NCI-H345 (cell line): ENCODE measurements around the gene GALNT10.

Experiments
- DNase-seq: peaks from one replicate; lab custom pipeline; 2025; lab: John Stamatoyannopoulos, UW

GALNT10 gene

DNA sequence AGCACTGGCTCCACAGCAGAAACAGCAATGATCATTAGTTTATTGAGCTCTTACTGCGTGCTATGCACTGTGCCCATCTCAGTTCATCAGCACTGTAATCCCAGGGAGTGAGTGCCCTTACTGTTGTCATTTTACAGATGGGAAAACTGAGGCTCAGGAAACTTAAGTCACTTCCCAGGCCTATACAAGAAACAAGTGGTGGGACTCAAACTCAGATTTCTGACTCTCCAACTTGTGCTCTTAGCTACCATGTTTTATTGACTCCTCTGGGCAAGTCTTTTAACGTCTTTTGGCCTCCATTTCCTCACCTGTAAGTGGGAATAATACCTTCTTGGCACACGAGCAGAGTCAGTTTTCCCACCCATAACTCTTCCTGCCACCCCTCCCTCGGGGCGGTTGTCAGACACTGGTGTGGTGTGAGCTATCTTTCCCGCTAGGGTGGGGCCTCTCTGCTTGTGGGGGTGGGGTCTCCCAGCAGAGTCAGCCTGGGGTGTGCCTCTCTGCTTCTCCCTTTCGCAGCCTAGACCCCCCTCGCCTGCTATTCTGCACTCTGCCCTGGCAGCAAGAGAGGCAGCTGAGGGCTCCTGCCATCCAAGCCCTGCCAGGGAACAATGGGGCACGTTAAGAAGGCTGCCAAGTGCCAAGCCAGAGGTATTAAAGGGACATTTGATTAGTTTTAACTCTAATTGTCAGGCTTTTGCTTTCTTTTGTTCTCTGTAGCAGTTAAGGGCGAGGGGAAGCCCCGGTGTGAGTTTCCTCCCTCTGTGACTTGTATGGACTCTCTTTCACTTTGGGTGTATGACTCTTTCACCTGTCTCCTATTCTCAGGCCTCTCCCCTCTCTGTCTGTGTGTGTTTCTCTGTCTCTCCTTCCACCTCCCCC lies 12.1 kb downstream of the GALNT10 start:
- DNase-seq, result no peak

DNA sequence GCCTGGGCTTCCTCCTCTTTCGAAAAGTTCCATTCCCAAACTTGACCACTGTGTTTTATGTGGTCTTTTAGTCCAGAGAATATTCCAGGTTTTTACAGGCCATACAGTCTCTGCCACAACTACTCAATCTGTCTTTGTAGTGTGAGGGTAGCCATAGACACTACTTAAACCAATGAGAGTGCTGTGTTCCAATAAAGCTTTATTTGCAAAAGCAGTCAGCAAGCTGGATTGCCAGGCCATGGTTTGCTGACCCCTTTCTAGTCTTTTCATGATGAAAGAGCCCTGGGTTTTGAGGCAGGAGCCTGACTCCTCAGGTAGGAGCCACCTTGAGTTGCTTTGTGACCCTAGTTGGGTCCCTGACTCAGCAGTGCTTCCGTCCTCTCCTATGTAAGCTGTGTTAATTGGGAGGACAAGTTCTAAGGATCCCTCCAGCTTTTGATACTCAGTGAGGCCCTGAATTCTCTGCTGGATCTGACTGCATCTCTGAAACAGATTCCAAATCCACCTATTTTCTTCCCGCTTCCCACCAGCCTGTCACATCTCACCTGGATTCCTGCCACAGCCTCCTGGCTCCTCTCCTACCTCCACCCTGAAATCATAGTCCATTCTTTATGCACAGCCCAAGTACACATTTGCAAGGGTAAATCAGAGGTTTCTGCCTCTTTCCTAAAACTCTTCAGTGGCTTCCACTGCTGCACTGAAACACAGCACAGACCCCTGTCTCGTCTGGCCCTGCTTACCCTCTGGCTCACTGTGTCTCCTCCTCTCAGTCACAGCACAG lies 13.5 kb downstream of the GALNT10 start:
- no peak for DNase-seq

DNA sequence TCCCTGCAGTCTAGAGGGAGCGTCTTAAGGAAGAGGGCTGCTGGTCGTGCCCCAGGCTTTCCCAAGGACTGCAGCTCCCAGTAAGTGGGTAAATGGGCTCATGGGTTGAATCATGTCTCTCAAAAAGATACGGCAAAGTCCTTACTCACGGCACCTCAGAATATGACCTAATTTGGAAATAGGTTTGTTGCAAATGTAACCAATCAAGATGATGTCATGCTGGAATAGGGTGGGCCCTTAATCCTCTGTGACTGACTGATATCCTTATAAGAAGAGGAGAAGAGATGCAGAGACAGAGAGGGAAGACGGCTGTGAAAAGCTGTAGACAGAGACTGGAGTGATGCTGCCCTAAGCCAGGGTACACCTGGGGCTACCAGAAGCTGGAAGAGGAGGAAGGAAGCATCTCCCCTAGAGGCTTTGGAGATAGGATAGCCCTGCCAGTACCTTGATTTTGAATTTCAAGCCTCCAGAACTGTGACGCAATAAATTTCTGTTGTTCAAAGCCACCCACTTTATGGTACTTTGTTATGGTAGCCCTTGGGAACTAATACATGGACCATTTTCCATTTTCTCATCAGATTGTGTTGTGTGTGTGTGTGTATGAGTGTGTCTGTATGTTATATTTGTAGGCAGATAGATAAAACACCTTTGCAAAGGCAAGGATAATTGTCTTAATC lies 15.0 kb downstream of the GALNT10 start:
- no peak for DNase-seq

DNA sequence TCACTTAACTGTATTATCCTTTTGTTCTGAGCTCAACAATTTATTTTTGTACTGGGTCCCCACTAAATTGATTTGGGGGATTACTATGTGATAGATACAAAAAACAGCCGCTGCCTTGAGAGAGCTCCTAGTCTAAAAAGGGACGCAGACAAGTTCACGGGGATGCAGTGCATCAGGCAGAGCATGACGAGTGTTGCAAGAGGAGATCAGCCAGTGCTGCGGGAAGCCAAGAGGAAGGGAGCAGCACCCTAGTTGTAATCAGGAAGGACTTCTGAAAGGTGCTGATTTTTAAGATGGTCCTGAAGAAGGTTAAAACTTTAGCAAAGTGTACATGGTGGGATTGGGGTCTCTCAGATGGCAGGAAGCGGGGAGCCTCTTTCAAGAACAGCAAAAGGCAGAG lies 15.8 kb downstream of the GALNT10 start:
- DNase-seq, result no peak

DNA sequence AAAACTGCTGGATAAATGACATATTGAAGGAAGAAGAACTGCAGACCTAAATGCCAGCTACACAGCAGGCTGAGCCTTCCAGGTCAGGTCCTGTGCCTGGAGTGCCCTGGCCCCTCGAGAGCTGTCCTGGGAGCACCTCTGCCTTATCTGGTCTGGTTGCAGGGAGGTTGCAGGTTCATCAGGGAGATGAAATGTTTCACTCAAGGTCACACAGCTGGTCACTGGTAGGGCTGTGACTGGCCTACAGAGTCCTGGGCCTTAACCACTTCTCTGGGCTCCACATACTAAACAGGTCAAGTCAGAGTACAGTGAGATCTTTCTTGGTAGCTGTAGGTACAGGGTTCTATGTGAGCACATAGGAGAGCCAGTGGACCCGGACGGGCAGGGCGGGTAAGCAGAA lies 16.7 kb downstream of the GALNT10 start:
- no peak for DNase-seq

DNA sequence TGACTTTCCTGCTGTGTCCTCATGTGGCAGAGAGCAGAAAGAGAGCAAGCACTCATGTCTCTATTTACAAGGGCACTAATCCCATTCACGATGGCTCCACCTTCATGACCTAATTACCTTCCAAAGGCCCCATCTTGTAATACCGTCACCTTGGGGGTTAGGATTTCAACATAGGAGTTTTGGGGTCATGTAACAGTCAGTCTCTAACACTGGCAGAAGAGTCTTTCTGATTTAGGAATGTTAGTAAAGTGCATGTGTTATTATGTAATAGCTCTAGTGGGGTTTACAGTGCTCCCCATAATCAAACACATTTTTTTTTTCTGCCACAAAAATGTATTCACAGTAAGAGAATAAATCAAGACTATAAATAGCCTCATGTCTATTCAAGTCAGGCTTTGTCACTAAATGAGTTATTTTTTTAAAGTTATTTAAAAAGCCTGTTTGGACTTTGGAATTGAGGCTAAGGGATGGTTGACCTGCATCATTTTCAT lies 19.1 kb downstream of the GALNT10 start:
- DNase-seq, result no peak

DNA sequence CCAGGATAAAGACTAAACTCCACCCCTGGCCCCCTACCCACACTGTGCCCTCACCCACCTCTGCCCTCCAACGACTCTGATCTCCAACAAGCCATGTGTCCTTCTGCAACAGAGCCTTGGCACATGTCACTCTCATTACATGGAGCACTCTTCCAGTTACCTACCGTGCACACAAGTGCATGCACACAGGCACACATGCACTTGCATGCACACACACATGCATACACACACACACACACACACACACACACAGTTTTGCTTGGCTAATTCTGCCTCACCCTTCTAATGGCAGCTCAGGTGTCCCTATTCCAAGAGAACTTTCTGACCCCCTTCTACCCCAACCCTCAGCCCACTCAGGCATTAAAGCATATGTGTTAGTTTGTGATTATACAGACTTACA lies 19.6 kb downstream of the GALNT10 start:
- DNase-seq, result no peak

DNA sequence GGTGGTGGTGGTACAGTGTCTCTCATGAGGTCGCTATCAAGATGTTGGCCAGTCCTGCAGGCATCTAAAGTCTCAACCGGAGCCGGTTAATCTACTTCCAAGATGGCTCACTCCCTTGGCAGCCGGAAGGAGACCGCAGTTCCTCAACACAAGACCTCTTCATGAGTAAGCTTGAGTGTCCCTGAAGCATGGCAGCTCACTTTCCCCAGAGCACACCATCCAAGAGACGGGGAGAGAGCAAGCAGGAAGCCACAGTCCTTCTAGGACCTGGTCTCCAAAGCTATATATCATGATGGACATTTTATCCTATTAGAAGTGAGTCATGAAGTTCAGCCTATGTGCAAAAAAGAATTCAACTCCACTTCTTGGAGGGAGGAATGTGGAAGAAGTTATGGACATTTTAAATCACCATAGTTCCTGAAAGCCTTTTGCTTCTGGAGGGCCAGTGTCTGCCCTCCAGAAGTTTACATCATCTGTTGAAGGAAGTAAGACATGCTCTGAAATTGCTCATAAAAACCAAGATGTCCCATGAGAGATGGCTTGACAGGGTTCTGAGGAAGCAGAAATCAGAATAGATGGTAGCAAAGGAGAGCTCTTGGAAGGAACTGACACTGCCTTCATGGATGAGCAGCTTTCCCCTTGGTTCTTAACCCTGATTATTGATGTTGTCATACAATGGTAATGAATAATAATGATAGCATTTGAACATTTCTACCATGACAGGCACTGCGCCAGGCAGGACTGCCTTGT lies 21.3 kb downstream of the GALNT10 start:
- no peak for DNase-seq

DNA sequence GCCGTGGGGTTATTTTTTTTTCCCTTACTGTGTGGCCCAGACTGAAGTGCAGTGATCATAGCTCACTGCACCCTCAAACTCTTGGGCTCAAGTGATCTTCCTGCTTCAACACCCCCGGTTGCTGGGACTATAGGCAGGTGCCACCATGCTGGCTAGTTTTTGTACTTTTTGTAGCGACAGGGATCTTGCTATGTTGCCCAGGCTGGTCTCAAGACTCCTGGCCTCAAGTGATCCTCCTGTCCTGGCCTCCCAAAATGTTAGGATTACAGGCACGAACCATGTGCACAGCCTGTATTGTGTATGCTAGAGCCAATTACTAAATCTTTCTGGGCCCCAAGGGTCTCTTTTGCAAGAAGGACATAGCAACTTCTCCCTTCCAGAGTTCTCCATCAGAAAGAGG lies 23.1 kb downstream of the GALNT10 start:
- no peak for DNase-seq

DNA sequence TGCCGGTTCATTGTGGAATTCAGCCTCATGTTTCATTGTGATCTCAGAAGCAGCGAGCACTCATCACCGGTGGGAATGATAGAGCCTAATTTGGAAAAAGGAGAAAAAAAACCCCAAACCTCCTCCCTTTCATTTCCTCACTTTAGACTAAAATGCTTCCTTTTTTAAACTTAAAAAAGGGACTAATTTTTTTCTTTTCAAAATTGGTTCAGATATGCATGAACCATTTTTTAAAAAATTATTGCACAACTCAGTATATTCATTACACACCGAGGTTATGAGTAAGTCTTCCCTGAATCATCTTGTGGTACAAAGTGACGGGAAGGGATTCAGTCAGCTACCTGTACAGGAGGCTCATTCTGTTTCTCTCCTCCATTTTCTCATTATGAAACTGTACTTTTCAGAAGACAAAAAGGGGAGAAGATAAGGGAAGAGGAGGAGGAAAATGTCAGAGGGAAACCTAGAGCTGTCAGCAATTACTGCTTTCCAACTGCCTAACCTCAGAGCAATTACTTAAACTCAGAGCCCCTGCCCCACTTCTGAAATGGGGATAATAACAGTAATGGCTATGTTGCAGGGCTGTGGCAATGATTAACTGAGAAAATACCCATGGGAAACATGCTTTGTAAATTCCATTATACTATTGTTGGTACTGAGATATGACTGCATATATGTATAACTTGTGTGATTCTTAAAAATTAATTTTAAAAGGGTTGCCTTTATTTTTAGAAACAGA lies 24.0 kb downstream of the GALNT10 start:
- no peak for DNase-seq

DNA sequence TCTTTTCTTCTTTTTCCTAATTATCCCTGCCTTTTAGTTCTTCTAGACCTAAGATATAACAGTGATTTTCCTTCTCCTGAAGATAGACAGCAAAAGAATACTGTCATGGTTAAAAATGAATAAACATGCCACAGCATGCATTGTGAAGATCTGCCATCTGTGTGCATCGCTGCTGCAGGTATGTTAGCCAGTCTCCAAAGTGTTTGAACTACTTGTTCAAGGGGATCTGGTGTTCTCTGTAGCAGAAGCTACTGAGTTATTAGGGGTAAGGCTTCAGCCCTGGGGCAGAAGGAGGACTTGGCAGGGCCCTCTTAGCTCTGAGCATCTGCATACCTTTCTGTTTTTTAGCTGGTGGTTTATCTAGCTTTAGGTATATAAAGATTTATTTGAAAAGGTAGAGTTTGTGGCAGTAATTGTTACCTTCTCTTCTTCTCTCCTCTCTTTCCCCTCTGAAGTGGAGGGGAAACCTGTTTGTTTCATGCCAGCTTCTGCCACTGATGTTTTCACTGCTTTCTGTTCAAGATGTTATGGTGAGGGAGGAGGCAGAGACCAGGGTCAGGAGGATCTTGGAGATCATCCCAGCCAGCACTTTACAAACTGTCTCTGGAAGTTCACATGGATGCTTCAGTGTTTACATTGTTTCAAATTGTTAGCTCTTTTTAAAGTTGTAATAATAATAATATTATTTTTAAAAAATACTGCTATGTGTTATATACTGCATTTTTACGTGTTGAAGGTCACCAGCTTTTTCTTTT lies 25.2 kb downstream of the GALNT10 start:
- no peak for DNase-seq

DNA sequence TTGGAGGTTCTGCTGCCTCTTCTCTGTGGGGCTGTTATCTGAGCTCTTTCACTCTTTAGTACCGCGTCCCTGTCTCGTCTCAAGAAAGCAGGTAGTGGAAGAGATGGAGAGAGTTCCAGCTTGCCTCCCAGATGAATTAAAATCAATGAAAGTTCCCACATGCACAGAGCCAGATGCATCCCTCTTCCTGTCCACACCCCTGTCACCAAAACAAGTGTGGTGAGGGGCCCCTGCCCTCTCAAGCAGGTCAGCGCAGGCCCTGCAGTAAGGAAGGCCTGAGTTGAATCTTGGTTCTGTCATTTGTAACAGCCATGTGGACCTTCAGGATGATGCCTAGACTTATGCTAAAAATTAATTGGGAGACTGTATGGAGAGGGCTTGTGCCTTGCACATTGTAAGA lies 26.9 kb downstream of the GALNT10 start:
- DNase-seq, result no peak

DNA sequence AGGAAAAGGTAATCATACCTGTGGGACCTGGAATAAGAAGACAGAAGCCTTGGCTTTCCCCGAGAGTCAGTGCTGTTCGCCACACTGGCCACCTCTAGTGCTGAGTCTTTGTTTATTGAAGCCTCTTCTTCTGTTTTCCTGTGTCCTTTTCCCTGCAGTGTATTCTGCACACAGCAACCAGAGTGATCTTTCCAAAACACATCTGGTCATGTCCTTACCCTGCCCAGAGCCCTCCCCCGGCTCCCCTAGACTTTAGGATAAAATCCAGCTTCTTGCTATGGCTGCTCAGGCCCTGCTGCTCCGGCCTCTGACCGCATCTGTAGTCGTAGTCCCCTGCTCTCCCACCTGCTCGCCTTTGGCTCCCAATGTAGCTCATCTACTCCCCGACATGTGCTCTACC lies 28.3 kb downstream of the GALNT10 start:
- DNase-seq, result no peak

DNA sequence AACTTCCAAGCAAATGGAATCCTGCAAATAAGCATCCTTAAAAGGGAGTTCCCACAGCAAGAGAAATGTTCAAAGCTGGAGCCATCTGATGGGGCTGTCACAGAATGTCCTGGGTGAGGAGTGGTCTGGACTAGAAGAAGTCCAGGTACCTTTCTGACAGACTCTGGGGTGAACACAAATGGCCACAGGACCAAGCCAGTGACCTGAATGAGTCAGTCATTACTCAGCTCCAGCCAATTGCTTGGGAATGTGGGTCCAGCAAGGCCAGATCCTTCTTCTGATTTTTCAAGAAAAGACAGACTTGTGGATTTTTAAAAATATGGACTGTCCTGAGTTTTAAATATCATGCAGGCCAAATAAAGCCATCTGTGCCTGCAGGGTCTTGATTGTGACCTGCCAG lies 30.1 kb downstream of the GALNT10 start:
- no peak for DNase-seq

DNA sequence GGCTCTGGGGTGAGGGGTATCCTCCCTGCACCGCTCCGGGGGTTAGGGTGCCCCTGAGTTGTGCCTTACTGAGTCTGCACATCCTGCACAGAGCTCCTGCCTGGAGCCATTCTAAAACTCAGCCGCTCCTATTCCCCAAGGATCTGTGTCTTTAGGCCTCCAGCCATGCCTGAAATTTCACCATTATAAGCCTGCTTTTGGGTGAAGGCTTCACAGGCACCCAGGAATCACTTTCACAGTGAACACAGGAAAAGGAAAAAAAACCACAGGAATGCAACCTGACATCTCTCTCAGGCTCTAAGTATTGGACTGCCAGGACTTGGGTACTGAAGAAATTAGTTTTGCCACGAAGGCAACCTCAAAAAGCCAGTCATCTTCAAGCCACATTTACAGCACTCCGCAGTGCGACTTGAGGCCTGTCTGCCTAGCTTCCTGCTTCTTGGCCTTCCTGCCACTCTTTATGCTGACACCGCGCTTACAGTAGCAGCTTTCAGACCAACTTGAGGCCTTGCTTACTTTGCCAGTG lies 30.9 kb downstream of the GALNT10 start:
- no peak for DNase-seq

DNA sequence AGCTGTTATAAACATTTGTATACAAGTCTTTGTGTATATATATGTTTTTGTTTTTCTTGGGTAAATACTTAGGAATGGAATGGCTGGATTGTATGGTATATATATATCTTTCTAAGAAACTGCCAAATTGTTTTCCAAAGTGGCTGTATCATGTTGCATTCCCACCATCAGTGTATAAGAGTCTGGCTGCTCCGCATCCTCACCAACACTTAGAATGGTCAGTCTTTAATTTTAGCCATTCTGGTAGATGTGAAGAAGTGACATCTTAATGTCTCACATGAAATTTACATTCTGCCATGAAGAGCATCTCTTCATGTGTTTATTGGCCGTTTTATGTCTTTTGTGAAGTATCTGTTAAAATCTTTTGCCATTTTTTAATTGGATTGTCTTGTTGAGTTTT lies 31.9 kb downstream of the GALNT10 start:
- DNase-seq, result no peak

DNA sequence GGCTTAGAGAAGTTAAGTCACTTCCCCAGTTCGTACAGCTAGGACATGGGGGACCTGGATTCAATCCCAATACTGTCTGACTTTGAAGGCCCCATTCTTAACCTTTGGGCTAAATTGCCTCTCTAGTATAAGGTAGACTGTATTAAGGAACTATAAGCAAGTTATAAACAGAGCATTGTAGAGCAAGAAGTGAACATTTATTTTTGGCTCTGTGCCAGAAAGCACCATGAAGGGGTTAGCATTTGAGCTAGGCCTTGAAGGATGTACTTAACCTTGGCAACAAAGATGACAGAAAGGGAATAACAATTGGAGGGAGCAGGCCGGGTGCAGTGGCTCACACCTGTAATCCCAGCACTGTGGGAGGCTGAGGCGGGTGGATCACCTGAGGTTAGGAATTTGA lies 32.8 kb downstream of the GALNT10 start:
- peak; percentile 24 for DNase-seq

DNA sequence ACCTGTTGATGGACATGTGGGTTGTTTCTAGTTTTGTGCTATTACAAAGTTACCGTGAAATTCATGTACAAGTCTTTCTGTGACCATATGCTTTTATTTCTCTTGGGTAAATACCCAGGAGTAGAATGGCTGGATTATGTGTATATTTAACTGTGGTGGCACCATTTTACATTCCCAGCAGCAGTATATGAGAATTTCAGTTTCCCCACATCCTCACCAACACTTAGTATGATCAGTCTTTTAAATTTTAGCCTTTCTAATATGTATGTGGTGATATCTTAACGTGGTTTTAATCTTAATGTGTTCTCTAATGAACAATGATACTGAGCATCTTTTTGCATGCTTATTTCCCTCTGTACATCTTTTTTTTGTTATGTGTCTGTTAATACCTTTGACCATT lies 36.6 kb downstream of the GALNT10 start:
- no peak for DNase-seq

DNA sequence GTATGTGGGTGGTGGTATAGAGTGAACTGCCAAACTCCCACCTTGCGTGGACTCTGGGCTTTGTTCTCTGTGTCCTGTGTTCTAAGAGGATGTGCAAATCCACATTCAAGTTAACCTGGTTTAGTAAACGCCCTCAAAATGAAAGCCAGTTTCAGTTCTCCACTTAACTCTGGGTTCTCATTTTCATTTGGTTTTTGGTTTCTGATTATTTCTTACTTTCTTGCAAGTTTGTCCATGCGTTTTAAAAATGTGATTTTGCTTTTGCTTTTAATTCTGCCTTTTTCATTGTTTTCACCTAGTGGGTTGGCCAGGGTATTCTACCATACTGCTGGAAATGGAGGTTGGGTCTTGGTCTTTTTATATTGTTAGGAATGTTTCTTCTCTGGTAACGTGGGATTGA lies 38.2 kb downstream of the GALNT10 start:
- DNase-seq, result no peak

DNA sequence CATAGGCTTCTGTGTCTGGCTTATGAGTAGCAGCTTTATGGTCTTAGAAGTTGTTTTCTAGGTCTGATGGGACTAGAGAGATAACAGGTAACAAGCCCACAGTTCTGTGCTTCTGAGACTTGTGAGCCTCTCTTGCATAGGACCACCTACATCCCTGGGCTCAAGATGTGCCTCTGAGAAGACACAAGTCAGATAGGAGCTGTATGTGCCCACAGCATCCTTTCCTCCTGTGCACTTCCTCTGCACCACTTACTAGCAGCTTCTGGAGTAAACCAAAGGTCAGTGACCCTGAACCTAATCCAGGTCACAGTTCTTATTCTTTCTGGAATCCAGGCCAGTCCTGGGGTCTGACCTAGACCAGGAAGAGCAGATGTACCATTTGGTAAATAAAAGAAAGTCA lies 40.0 kb downstream of the GALNT10 start:
- no peak for DNase-seq
